GM10847 (cell line): ENCODE results near the gene MAST3.

Experiments used
- POLR2A ChIP-seq: IDR thresholded peaks from 2 replicates; pipeline ENCODE4 v1.6.1; 2011; ENCODE audit not compliant: insufficient read length; ENCODE audit errors: extremely low read depth

Gene MAST3

GRCh38 chr19:18101268-18101667 is 3.7 kb downstream of the MAST3 start:
- no peak for TF ChIP-seq POLR2A

GRCh38 chr19:18102916-18103542 is 5.5 kb downstream of the MAST3 start:
- TF ChIP-seq POLR2A, result no peak

GRCh38 chr19:18104793-18105131 is 7.2 kb downstream of the MAST3 start:
- TF ChIP-seq POLR2A, result no peak

GRCh38 chr19:18107235-18107634 is 9.7 kb downstream of the MAST3 start:
- no peak for TF ChIP-seq POLR2A

- no peak for TF ChIP-seq POLR2A
These were observed 11.3 kb downstream of the MAST3 start for GRCh38 chr19:18108897-18109296.

GRCh38 chr19:18109341-18109732 is 11.8 kb downstream of the MAST3 start:
- no peak for TF ChIP-seq POLR2A

GRCh38 chr19:18109733-18110608 is 12.4 kb downstream of the MAST3 start:
- TF ChIP-seq POLR2A, result peak; percentile 4

GRCh38 chr19:18110609-18111232 is 13.1 kb downstream of the MAST3 start:
- TF ChIP-seq POLR2A, result no peak

- no peak for TF ChIP-seq POLR2A
These were observed 15.5 kb downstream of the MAST3 start for GRCh38 chr19:18112989-18113478.

GRCh38 chr19:18113827-18114226 is 16.2 kb downstream of the MAST3 start:
- no peak for TF ChIP-seq POLR2A

GRCh38 chr19:18114483-18114882 is 16.9 kb downstream of the MAST3 start:
- no peak for TF ChIP-seq POLR2A

- TF ChIP-seq POLR2A, result no peak
These were observed 19.8 kb downstream of the MAST3 start for GRCh38 chr19:18117364-18117691.

GRCh38 chr19:18117692-18118378 is 20.3 kb downstream of the MAST3 start:
- TF ChIP-seq POLR2A, result no peak

GRCh38 chr19:18118420-18119012 is 20.9 kb downstream of the MAST3 start:
- TF ChIP-seq POLR2A, result no peak

- TF ChIP-seq POLR2A, result no peak
These were observed 21.6 kb downstream of the MAST3 start for GRCh38 chr19:18119013-18119716.

- no peak for TF ChIP-seq POLR2A
These were observed 22.1 kb downstream of the MAST3 start for GRCh38 chr19:18119717-18120105.
